ENCODE measurements around the gene SFTA2.

DNA sequence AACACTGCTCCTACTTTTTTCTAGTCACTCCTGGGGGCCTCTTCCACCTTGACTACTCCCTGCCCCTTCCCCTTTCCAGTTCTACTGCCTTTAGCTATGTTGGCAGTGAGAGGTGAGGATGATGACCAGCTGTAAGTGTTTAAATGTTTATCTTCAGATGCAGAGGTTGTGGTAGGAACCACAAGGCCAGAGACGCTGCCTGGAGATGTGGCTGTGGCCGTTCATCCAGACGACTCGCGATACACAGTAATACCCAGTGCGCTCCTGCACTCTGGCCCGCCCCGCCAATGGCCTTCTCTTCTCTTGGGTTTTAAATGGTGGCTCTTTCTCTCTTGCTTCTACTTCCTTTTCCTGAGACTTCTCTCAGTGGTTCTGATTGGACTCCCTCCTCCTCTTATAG, 13.3 kb downstream of the SFTA2 start:
- TF ChIP-seq, protein P1, sequence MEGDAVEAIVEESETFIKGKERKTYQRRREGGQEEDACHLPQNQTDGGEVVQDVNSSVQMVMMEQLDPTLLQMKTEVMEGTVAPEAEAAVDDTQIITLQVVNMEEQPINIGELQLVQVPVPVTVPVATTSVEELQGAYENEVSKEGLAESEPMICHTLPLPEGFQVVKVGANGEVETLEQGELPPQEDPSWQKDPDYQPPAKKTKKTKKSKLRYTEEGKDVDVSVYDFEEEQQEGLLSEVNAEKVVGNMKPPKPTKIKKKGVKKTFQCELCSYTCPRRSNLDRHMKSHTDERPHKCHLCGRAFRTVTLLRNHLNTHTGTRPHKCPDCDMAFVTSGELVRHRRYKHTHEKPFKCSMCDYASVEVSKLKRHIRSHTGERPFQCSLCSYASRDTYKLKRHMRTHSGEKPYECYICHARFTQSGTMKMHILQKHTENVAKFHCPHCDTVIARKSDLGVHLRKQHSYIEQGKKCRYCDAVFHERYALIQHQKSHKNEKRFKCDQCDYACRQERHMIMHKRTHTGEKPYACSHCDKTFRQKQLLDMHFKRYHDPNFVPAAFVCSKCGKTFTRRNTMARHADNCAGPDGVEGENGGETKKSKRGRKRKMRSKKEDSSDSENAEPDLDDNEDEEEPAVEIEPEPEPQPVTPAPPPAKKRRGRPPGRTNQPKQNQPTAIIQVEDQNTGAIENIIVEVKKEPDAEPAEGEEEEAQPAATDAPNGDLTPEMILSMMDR (IDR thresholded peaks at IDR 0.05), result no peak
- no peak for TF ChIP-seq EZH2 (IDR thresholded peaks at IDR 0.05)
